NOMO-1 (cell line): ENCODE data around the gene SRP9.
"Not testable (repeated sequence)": the region's sequence is repeated elsewhere in the genome, so short reads cannot be mapped to it uniquely, and the experiment has no call there.

Experiments
- DNase-seq, 2 experiments: peaks; one replicate each; lab custom pipeline; 2025; ENCODE audit not compliant: unreplicated experiment in 2 of 2; lab: John Stamatoyannopoulos, UW

SRP9 gene

DNA sequence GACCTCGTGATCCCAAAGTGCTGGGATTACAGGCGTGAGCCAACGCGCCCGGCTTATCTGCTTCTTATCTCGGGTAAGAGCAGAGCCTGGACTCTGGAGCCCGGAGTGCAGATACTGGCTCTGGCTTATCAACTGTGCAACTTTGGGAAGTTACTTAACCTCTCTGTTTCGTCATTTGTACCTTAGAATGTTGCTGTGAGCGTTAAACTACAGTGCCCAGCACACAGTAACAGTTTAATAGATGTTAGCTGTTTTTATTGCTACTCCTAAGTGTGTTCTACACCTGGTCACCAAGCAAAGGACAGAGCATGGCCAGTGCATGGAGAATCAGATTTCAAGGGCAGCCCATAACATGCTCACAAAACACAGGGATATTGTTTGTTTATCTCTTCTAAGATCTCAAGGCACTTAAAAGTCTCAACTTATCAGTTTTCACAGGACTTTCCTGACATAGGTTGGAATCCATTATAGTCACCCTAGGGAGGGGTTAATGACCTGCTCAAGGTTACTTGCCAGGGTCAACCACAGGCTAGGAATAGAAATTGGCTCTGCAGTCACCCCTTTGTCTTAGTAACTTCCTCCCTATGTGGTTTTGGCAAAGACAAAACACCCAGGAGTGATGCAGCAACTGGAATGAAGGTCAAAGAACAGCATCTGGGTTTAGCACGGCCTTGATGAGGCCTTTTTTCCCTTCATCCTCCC lies 22.5 kb upstream of the SRP9 start:
- DNase-seq: peak; percentile 28 to 56

DNA sequence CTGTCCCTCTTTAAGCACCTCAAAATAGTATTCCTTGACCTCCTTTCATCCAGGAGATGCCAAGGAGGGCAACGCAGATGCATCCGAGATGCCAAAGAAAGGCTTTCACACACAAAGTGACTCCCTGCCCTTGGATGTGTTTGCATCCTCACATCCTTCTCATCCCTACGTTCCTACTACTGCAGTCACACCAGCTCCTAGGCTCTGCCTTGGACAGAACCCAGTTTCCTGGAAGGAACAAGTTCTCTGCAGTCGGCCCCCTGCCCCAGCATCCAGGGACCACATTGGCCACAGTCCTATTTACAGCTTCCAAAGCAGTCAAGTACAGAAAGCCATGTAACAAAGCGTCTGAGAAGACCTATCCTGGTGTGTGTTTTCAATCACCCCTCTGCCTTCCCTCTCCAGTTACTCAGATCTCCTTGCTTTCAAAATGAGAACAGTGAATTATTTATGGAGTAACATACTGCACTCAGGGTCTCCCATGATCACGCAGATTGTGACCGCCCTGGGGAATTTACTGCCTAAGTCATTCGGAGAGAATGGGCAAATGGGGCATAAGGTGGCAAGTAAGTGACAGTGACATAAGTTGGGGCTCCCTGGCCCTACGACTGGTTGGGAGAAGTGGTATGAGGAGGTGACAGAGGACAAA lies 21.8 kb upstream of the SRP9 start:
- DNase-seq: no peak

DNA sequence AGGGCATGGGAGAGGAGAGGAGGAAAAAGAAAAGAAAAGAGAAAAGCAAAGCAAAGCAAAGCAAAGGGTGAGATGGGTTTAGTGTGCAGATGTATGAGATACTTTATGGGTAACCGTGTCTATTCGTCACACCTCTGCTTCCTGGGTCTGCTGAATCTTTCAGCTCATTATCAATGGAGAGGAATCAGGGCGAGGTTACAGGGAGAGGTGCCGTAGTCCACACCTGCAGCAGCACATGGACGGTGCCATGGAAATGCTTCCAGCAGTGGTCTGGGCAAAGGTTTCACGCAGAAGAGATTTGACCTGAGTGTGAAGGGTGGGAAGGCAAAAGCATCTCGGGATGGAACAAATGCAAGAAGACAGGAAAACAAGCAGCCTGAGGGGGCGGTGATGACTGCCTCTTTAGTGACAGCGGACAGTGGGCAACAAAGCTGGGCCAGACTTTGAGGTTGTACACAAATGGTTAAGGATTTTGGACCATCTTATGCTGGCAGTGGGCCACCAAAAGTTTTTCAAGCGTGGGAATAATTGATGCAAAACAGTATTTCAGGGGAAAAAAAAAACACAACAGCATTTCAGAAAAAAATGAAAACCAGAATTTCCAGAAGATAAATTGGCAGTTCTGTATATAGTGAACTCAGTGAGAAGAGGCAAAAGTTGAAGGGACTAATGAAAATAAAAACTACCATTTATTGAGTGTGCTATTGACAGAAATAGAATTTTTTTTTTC lies 19.5 kb upstream of the SRP9 start:
- no peak for DNase-seq

DNA sequence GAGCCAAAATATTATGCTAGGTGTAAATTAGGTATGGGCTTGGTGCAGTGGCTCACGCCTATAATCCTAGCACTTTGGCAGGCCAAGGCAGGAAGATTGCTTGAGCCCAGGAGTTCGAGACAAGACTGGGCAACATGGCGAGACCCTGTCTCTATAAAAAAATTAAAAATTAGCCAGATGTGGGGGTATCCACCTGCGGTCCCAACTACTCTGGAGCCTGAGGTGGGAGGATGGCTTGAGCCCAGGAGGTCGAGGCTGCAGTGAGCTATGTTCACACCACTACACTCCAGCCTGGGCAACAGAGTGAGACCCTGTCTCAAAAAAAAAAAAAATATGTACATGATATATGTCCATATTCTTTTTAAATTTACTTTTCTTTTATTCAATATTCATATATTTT lies 17.7 kb upstream of the SRP9 start:
- not testable (repeated sequence) for DNase-seq

DNA sequence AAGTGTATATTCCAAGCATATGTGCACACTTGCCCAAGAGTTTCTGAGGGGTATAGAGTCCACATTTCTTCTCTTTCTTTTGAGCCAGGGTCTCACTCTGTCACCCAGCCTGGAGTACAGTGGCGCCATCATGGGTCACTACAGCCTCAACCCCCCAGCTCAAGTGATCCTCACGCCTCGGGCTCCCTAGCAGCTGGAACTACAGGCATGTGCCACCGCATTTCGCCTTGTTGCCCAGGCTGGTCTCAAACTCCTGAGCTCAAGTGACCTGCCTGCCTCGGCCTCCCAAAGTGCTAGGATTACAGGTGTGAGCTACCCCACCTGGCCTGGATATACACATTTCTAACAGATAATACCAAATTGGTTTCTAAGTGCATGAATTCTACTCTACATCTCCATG lies 17.1 kb upstream of the SRP9 start:
- no peak for DNase-seq

DNA sequence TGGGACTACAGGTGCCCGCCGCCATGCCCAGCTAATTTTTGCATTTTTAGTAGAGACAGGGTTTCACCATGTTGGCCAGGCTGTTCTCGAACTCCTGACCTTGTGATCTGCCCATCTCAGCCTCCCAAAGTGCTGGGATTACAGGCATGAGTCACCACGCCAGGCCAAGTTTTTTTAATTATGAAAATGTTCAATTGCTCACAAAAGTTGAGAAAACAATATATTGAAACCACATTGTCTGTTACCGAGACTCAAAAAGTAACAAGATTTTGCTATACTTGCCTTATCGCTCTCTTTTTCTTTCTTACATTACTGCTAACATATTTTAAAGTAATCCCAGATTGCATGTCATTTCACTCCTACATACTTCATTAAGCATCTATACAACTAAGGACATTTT lies 16.2 kb upstream of the SRP9 start:
- DNase-seq: not testable (repeated sequence)

DNA sequence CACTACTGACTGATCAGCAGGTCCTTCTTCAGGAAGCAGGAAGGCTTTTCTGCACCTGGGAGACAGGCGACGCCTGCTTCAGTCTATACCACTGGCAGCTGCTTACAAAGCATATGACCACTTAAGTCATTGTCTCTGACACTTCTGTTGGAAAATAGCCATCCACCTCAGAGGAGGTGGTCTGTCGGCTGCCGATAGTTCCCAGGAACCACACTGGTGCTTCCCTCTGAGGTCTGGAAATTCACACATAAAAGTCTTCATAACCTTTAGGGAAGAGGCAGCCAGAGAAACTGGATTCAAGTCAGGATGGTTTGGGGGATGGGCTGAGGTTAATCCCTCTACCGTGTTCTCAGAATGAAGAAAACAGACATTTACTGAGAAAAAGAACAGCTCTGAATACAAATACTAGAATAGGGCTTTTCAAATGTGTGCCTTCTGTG lies 15.6 kb upstream of the SRP9 start:
- no peak for DNase-seq

DNA sequence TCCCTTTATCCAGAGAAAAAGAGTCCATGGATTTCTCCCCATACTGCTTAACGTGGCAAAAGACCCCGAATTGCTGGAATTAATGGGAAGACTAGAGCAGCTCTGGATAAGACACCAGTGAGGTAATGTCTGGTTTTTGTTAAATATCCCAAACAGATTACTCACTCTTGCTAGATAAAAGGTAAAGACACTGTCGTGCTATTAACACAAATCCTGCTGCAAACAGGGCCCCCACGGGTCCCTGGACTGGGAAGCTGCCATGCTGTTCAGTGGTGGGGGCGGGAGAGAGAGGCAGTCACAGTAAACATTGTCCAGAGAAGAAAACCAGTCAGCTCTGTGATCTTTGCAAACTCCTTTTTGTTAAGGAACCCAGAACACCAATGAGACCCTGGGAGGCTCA lies 15.2 kb upstream of the SRP9 start:
- DNase-seq: no peak

DNA sequence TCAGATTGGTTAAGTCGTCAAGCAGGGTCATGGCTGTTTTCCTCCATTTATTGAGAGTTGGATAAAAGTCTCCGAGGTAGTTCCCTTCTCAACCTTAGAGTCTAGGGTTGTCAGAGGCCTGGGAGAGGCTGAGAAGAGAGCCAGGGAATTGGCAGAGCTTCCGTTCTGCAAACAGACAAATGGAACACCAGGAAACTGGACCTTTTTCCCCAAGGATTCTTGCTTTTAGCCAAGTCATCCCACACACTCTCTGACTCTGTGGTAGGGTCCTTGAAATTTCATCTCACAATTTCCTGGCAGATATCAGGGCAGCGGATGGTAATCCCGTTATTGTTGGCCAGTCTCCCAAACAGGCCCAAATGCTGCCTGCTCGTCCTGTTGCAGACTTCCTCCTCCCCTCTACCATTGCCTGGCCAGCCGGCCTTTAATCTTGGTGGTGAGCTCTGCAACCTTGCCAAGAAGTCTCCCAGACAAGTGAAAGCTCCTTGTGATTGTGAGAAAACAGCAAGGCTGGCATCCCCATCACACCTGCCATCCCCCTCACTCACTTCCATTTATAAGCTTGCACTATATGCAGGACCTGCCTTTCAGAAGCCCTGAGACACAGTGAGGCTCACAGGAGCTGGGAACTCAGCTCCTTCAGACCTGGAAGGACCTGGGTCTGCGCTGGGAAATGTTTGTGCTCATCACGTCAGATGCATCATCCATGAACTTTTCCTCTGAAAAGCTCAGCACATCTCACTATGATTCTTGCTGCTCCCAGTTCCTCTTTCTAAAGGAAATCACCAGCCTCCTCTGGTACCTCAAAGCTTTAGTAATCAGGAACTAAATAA lies 13.7 kb upstream of the SRP9 start:
- no peak for DNase-seq

DNA sequence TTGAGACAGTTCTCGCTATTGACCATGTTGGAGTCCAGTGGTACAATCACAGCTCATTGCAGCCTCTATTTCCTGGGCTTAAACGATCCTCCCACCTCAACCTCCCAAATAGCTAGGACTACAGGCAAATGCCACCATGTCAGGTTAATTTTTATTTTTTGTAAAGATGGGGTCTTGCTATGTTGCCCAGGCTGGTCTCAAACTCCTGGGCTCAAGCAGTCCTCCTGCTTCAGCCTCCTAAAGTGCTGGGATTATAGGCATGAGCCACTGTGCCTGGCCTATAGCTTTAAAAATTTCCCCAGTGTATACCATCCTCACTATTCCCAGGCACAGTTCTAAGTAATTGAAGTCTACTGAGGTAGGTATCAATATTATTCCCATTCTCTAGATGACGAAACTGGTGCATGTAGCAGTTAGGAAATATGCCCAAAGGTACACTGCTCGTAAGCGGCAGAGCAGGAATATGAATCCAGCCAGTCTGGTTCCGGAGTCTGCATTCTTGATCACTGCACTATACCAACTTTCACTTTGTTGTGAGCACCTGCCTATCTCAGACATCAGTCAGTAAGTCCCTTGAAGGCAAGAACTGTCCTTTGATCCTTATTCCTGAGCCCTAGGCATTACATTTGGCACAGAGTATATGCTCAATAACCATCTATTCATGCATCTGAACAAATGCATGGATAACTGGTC lies 11.5 kb upstream of the SRP9 start:
- no peak for DNase-seq

DNA sequence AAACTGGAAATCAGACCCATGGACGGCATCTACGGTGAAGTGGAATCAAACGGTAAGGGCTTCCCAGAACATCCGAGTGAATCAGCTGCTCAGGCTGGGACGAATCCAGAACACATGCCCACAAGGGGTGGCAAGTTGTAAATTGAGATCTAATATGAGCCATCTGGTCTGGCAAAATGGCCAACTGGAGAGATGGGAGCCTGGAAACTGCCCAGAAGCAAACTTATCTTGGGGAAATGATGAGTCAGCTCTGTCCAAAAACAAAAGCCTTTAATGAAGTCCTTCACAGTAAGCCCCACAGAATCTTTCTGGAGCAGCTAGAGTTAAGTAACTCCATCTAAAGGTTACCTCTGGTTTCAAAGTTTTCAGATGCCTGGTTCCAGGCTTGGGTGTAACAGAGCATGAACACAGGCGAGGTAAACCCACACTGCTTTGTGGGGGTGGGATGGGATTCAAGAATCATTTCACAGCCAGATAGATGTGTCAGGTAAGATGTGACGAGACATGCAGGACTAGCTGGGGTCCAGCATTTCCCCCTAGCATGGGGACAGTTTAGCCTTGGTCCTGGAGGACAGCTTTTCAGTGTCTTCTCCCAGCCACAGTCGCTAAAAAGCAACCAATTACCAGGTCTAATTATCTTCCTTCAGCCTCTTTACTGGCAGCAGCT lies 10.5 kb upstream of the SRP9 start:
- no peak for DNase-seq

DNA sequence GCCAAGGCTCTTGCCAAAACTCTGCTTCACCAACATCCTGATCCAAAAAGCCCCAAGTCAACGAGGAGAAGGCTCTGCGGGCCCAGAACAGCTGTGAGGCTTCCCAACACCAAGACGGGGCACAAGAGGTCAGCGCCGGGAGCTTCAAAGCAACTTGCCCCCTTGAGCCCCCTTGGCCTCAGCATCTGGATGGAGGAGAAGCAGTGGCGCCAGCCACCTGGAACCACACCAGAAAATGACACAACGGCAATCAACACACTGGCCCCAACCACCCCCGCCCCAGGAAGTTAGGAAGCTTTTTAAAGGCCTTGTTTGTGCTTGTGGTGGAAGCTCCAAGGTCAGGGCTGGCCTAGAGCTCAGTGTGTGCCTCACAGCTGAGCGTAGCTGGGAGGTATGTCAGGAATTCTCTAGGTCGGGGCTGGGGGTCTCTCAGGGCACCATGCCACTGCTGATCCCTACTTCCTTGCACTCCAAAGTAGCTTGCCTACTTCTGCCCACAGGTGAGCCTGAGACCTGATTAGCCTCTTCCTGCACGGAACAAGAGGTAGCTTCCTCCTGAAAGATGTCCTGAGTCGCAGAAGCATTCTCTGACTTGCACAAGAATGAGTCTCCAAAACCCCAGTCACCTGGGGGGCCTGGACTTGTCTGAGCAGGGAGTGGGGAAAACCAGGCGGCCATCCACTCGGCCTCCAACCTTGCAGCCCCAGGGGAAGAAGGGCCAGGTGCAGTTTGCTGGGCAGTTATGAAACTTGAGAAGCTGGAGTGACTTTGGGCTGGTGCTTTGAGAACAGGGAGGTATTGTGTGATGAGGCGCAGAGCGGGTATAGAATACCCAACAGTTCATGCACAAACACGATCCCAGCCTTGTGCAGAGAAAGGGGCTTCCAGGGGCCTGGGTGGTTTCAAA lies 9.7 kb upstream of the SRP9 start:
- DNase-seq: no peak

DNA sequence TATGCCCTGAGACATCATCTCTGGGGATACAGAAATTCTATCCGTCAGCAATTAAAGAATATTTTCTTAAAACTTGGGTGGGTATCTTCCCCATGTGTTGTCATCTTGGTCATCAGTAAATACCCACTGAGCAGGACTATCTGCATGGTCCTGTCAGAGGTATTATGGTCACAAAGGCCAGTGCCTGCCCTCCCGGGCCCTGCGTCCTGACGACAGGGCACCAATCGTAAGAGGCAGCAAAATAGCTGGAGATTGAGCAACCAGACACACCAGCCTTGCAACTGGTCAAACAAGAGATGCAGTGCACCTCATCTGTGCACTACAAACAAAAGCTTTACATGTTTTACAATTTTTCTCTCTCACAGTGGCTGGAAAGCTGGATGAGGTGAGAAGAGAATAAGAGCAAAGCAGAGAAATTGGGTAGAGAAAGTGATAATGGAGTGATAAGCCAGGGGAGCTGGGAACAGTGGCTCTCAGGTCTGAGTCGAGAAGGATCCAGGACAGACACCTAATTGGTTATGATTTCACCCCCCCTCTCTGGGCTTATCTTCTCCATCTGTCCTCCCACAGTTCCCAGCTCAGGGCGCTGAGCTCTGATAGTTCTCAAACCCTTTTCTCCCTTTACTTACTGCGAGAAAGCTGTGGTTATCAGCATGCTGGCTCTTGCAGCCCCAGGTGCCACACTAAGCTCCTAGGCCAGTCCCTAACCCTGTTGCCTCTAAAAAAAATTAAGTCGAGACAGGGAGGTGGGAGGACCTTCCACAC lies 8.8 kb upstream of the SRP9 start:
- no peak for DNase-seq

DNA sequence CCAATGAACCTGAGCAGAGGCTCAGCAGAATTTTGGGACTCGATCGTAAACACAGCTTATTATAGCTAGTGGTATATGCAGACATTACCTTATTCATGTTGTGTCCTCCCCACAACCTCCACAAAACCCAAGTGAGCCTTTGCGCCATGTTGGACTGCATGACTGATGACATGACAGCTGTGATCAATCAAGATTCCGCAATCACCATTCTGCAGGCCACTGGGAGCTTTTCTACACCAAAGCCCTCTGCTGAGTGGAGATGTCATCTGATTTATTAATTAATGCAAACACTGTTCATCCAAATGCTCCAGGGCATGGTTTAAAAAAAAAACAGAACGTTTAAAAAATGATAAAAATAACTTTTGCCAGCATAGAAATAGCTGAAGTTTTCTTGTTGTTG lies 7.9 kb upstream of the SRP9 start:
- no peak for DNase-seq

DNA sequence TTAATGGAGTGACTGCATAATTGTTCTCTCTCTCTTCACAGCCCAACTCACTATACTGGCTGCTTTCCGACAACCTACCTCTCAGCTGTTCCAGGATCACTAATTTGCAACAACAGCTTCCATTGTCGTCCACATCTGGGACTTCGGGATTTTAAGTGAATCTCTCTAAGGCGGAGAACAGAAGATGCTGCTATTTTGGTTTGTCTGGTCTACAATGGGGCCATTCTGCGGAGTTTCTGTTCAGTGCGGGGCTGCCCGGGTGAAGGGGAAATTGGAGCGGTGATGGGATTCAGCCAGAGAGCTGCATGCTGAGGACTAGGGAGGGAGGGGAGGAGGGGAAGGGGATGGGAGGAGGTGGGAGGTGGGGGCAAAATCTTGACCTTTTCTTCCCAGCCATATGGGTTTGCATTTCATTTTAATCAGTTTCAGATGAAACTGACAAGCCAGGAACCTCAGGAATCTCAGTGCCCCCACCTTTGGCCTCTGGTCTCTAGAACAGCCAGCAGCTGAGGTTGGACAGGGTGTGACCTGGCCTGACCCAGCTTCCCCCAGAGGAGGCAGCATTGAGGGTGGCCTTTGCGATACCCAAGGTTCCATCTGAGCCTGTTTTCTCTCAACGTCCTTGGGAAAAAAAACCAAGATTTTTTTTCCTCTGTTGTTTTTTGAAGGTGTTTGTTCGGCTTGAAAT lies 6.9 kb upstream of the SRP9 start:
- DNase-seq: no peak

DNA sequence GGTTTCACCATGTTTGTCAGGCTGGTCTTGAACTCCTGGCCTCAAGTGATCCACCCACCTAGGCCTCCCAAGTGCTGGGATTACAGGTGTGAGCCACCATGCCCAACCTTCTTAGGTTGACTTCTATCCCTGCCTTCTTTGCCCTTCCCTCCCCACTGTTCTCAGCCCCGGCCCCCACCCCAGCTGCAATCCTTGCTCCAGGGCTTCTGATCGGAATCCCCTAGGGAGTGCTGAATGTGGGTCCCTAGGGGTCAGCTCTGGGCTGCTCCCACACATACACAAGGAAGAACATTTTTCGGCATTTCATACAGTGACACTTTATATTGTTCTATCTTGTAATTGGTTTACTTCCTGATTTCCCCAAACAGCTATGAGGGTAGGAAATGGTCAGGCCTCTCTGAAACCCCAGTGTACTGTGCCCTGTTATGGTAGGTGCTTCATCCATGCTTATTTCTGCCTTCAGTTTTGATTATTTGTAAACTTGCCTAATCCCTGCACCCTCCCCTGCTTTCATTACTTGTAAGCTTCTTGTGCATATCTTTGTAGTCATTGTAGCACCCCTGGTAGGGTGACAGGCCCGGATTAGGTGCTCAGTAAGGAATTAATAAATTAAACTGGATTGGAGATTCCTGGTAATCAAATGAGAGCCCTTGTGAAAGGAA lies 5.8 kb upstream of the SRP9 start:
- no peak for DNase-seq

DNA sequence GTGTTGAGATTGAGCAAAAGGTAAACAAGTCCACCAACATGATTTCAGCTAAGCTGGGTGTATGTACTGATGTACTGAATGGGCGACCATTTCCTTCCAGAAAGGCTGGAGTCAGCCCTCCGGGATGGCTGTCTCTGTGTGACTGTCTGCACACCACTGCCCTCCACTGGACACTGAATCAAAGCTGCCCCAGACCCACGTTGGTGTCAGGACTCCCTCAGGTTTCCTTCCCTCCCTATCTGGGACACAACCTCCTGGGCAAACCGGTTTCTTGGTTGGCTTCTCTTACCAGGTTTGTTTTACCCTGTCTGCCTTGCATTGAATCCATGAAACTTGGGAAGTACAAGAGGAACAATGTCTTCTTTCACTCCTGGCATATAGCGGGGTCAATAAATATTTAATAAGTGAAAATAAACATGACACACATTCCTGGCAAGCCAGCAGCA lies 5.3 kb upstream of the SRP9 start:
- DNase-seq: peak; percentile 47 to 83
